K562 (cell line): Measurements from ENCODE around the gene TMPO. TPM values are rescaled to one million over a fixed set of nuclear protein-coding genes. Genes with fewer than 3 reads are reported as not detected.

Source experiments
- DPF2 ChIP-seq: fragments of 450-650 bp; IDR thresholded peaks from 2 replicates; pipeline ENCODE4 v1.6.1; 2016
- ETV1 ChIP-seq: fragments of 450-650 bp; conservative IDR thresholded peaks from 2 replicates; pipeline ENCODE4 v1.6.1; 2016; ENCODE audit warnings: missing genetic modification characterization, control low read depth, low read depth, missing compliant biosample characterization
- JUND ChIP-seq, 2 experiments: IDR thresholded peaks; 2 replicates in 1 of 2; 3 replicates in 1 of 2; pipeline ENCODE4 v1.6.1; 2011; ENCODE audit warnings: borderline replicate concordance in 2 of 2, low read depth in 2 of 2, low read length in 2 of 2, improper control_type of control experiment in 1 of 2, missing biosample characterization in 1 of 2, missing genetic modification characterization in 1 of 2, missing genetic modification reagents in 1 of 2
- ZNF589 ChIP-seq: fragments of 200-800 bp; sonication (Bioruptor generic); IDR thresholded peaks from 2 replicates; pipeline ENCODE4 v1.6.1; 2016; ENCODE audit warnings: low read depth, missing genetic modification characterization, missing compliant biosample characterization
- polyA plus RNA-seq, 8 experiments: library from polyadenylated mRNA; depleted of rRNA in 4 of 8; stranded (reverse) in 5 of 8; unstranded in 3 of 8; fragments of >200 nt; fragmentation: Nextera tagmentation in 2 of 8; fragmentation: Illumina TruSeq in 1 of 8; extraction: Ambion mirVana in 2 of 8; extraction: Trizol in 1 of 8; gene quantifications; 2 replicates each; pipeline versions ENCODE4 v1.2.1 to v1.2.3, GENCODE V29; 2011 to 2014; ENCODE audit warnings: inconsistent platforms in 1 of 8, missing spikeins in 1 of 8
- total RNA-seq, 7 experiments: library from RNA; depleted of rRNA in 6 of 7; stranded (reverse); fragments of >200 nt in 6 of 7; fragmentation: Illumina TruSeq in 2 of 7; extraction: Trizol in 2 of 7; gene quantifications; 2 replicates each; pipeline versions ENCODE4 v1.2.1 to v1.2.3, GENCODE V29; 2011 to 2021; ENCODE audit warnings: low replicate concordance in 1 of 7
- TF ChIP-seq, protein P1 (sequence below): IDR thresholded peaks from 3 replicates; pipeline ENCODE4 v1.6.1; 2011; ENCODE audit warnings: borderline replicate concordance, mild to moderate bottlenecking; ENCODE audit not compliant: insufficient read length, insufficient read depth
- TF ChIP-seq, protein P2 (sequence below): sonication (generic); formaldehyde crosslinking; IDR thresholded peaks from 2 replicates; pipeline ENCODE4 v1.8.1; 2023; ENCODE audit warnings: mild to moderate bottlenecking, missing genetic modification reagents
- TF ChIP-seq, protein P3 (sequence below): sonication (generic); IDR thresholded peaks from 2 replicates; pipeline ENCODE4 v1.6.1; 2016

TMPO gene
- total and polyA plus RNA-seq, 9 of the 15 experiments (the other 6 are each of a cell fraction or from before 2014, with no cell fraction given), result 62.1 to 263 (median 182) TPM

DNA sequence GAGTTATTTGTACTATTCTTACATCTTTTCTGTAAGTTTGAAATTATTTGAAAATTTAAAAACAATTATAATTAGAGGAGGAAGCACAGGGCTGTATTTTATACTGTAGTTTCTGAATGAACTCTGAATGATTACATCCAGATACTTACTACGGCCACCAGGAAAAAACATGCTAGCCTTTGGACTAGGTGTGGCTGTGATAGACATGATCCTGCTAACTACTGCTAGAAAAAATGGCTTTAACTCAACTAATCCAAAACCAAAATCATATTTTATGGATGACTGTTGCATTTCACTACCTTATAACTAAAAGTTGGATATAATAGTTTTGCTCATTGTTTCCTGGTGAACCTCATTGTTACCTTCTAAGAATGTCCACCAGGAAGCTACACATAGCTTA lies 63.0 kb downstream of the TMPO start (continued):
- TF ChIP-seq ZNF589 (no peak), ETV1 (tag) (no peak), DPF2 (no peak), JUND (IDR thresholded peaks at IDR 0.05; ENCODE audit: borderline replicate concordance, low read depth, low read length) (no peak), JUND (tag; IDR thresholded peaks at IDR 0.05; ENCODE audit: borderline replicate concordance, low read depth, low read length) (no peak)
- TF ChIP-seq, protein P1, sequence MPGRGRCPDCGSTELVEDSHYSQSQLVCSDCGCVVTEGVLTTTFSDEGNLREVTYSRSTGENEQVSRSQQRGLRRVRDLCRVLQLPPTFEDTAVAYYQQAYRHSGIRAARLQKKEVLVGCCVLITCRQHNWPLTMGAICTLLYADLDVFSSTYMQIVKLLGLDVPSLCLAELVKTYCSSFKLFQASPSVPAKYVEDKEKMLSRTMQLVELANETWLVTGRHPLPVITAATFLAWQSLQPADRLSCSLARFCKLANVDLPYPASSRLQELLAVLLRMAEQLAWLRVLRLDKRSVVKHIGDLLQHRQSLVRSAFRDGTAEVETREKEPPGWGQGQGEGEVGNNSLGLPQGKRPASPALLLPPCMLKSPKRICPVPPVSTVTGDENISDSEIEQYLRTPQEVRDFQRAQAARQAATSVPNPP, result no peak
- TF ChIP-seq, protein P2, sequence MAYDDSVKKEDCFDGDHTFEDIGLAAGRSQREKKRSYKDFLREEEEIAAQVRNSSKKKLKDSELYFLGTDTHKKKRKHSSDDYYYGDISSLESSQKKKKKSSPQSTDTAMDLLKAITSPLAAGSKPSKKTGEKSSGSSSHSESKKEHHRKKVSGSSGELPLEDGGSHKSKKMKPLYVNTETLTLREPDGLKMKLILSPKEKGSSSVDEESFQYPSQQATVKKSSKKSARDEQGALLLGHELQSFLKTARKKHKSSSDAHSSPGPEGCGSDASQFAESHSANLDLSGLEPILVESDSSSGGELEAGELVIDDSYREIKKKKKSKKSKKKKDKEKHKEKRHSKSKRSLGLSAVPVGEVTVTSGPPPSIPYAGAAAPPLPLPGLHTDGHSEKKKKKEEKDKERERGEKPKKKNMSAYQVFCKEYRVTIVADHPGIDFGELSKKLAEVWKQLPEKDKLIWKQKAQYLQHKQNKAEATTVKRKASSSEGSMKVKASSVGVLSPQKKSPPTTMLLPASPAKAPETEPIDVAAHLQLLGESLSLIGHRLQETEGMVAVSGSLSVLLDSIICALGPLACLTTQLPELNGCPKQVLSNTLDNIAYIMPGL (CRISPR knock-in tag), result no peak
- TF ChIP-seq, protein P3, sequence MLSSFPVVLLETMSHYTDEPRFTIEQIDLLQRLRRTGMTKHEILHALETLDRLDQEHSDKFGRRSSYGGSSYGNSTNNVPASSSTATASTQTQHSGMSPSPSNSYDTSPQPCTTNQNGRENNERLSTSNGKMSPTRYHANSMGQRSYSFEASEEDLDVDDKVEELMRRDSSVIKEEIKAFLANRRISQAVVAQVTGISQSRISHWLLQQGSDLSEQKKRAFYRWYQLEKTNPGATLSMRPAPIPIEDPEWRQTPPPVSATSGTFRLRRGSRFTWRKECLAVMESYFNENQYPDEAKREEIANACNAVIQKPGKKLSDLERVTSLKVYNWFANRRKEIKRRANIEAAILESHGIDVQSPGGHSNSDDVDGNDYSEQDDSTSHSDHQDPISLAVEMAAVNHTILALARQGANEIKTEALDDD, result peak; percentile 46; the same call in 1 of the 2 replicates
